Measurements from ENCODE around the gene SNX20. TPM values are rescaled to one million over a fixed set of nuclear protein-coding genes. Genes with fewer than 3 reads are reported as not detected.

SNX20 gene
- total RNA-seq, 1 experiment from 2014 or later: not detected

GRCh38 chr16:50635505-50636392 is 45.4 kb downstream of the SNX20 start:
- peak; percentile 54 for DNase-seq
- no peak overlapping the region for H4K8ac ChIP-seq (replicated peaks; ENCODE audit: insufficient read length, low read depth, low read length)

More at GRCh38 chr16:50635505-50636392, 45.4 kb downstream of the SNX20 start:
- H3K4me1 Mint-ChIP-seq: peaks cover 0 to 5% of the 10 kb centered on the region in 2 experiments; a peak in 1 of 4 replicates
- Histone ChIP-seq H2AK5ac (ENCODE audit: insufficient read length, low read length) (no peak overlapping the region), H3K79me2 (ENCODE audit: insufficient read depth, low read length) (no peaks in the 10 kb centered on the region), H3K27me3 (ENCODE audit: insufficient read depth, low read length) (no peaks in the 10 kb centered on the region), H3K4ac (ENCODE audit: low read depth, low read length) (no peak overlapping the region), H3K18ac (ENCODE audit: insufficient read length, low read depth, low read length) (no peak overlapping the region), H3K56ac (ENCODE audit: insufficient read length, low read depth, low read length) (no peak overlapping the region), H2BK15ac (ENCODE audit: low read depth, low read length) (no peak overlapping the region), H3K14ac (ENCODE audit: insufficient read depth, low read length) (no peak overlapping the region), H2AFZ (ENCODE audit: low read length) (no peak overlapping the region), H3K23ac (ENCODE audit: insufficient read length, low read depth, low read length) (no peak overlapping the region), H3K79me1 (ENCODE audit: insufficient read depth, low read depth, low read length, poor library complexity, severe bottlenecking) (no peaks in the 10 kb centered on the region), H2BK20ac (ENCODE audit: low read depth, low read length, poor library complexity, severe bottlenecking) (no peak overlapping the region), H3K9ac (ENCODE audit: extremely low read depth, insufficient read length, low read length) (no peak overlapping the region), H4K20me1 (ENCODE audit: control insufficient read depth, insufficient read depth, insufficient read length) (no peaks in the 10 kb centered on the region), H3K9me3 (ENCODE audit: control insufficient read depth, low read depth, low read length) (no peaks in the 10 kb centered on the region), H3K4me1 (ENCODE audit: insufficient read depth, low read length) (no peaks in the 10 kb centered on the region), H2BK12ac (ENCODE audit: insufficient read length, low read depth, low read length) (no peak overlapping the region), H4K5ac (ENCODE audit: insufficient read length, low read depth, low read length) (no peak overlapping the region), H4K91ac (ENCODE audit: insufficient read length, low read depth, low read length) (no peak overlapping the region), H3T11ph (ENCODE audit: low read length) (no peak overlapping the region), H2BK120ac (ENCODE audit: low read depth, low read length, poor library complexity, severe bottlenecking) (no peak overlapping the region), H3K27ac (ENCODE audit: insufficient read length, low read depth, low read length) (no peak overlapping the region), H3K23me2 (ENCODE audit: insufficient read length, low read depth, low read length, poor library complexity, severe bottlenecking) (no peaks in the 10 kb centered on the region), H3K4me2 (ENCODE audit: insufficient read depth, insufficient read length, low read length) (no peak overlapping the region), H2BK5ac (ENCODE audit: insufficient read length, low read length) (no peak overlapping the region)
- no peaks in the 10 kb centered on the region for H3K9me3 Mint-ChIP-seq
- TF ChIP-seq CTCF (conservative IDR thresholded peaks at IDR 0.05): no peak
- WGBS (ENCODE audit: extremely low coverage, insufficient read length, low lambda C conversion rate): no CpG with 5 or more reads among the region's 17 CpGs
- H3K27ac Mint-ChIP-seq: no peak overlapping the region
- H3K4me3 Mint-ChIP-seq: no peak overlapping the region
- peaks cover 2% of the 10 kb centered on the region for H3K27me3 Mint-ChIP-seq (ENCODE audit: low read depth)
- H3K36me3 Mint-ChIP-seq (ENCODE audit: insufficient read depth in 1 of 3, low read depth in 3 of 3): no peaks in the 10 kb centered on the region

Data from H9 (cell line).